OCI-LY3 (cell line): ENCODE data around the gene LYRM1.

Experiments
- CTCF ChIP-seq: fragments of 200-600, 300-600 bp; sonication (generic); IDR thresholded peaks from 2 replicates; pipeline ENCODE4 v1.5.1; 2014; ENCODE audit warnings: antibody characterized with exemption, low read length, low read depth
- EZH2phosphoT487 ChIP-seq: fragments of 200-600 bp; shearing (Covaris generic); IDR thresholded peaks from 2 replicates; pipeline ENCODE4 v1.6.1; 2018; ENCODE audit warnings: antibody characterized with exemption, mixed run types, low read depth

- TF ChIP-seq CTCF (no peak), EZH2phosphoT487 (no peak)
Measured at GRCh38 chr16:20948444-20948843, 47.9 kb downstream of the LYRM1 start.
